Right ventricle myocardium superior (tissue), 1 donor: Measurements from ENCODE around the gene STRADB. TPM values are rescaled to one million over a fixed set of nuclear protein-coding genes. Genes with fewer than 3 reads are reported as not detected.

Source experiments
- ATAC-seq: fragments of 200-7000 bp; cut with Tn5 transposase; one replicate; pipeline ENCODE4 v1.9.1; 2020; ENCODE audit warnings: mild to moderate bottlenecking; ENCODE audit not compliant: poor library complexity
- DNase-seq: peaks from one replicate; pipeline ENCODE4 v3.0.0-alpha.2; 2020
- intact Hi-C: fragments of 100-400 bp; cut with DNase I; formaldehyde crosslinking; loops from one replicate; pipeline ENCODE4 v1.11.2; 2022
- total RNA-seq: library from RNA; stranded (reverse); fragmentation: NEBNext Ultra II Directional; extraction: Animal tissue kit (Norgen Biotek cat#: 25700); gene quantifications from one replicate; pipeline ENCODE4 v1.2.1, GENCODE V29; 2021
- donor health status: DM: no; HTN: yes; CAD: no; lungs with severe emphysema.

STRADB gene
- total RNA-seq, 1 donor from 2014 or later: 84.3 TPM

DNA sequence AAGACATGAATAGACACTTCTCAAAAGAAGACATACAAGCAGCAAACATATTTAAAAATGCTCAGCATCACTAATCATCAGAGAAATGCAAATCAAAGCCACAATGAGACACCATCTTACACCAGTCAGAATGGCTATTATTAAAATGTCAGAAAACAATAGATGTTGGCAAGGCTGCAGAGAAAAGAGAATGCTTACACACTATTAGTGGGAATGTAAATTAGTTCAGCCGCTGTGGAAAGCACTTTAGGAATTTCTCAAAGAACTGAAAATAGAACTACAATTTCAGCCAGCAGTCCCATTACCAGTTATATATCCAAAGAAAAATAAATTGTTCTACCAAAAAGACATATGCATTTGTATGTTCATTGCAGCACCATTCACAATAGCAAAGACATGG lies 61.7 kb downstream of the STRADB start:
- DNase-seq: no peak

DNA sequence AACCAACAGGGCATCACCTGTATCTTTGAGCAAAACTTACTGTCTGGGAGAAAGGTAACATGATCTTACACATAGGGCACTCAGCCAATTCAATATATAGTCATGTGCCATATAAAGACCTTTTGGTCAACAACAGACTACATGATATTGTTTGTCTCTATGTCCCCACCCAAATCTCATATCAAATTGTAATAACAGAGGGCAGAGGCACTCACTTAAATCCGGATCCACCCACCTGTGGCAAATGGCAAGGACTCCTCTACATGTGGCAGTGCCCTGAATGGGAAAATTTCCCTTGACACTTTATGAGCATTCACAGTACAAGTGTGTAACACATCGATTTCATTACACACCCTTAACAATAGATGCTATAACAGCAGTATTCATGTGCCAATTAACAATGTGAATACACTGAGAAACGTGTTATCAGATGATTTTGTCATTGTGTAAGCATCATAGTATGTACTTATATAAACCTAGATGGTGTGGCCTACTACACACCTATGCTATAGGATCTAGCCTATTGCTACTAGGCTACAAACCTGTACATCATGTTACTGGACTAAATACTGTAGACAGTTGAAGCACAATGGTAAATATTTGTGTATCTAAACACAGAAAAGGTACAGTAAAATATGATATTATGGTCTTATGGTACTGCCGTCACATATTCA lies 64.2 kb downstream of the STRADB start:
- ATAC-seq (no peak), DNase-seq (no peak)
- intact Hi-C loops: no loop called here

More for the DNA sequence above, 61.7 kb downstream of the STRADB start:
- no peak for ATAC-seq
- intact Hi-C loops: no loop called here

DNA sequence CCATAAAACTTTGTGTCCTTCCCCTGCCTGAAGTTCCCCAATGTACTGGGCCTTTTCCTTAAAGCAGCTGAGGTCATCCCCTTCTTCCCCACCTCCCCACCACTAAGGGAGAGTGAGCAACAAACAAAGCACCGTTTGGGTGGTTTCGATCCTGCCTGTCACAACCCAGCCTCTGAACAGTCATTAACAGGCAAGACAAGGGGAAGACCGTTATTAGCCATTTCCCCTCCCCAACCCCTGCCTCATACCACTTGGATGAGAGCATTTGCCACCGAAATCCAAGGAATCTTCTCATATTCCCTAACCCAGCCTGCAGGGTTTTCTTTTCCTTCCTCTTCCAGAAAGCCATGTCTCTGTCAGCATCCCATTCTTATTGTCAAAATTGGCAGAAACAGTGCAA lies 65.6 kb downstream of the STRADB start:
- intact Hi-C loops: no loop called here
- DNase-seq (no peak), ATAC-seq (no peak)

DNA sequence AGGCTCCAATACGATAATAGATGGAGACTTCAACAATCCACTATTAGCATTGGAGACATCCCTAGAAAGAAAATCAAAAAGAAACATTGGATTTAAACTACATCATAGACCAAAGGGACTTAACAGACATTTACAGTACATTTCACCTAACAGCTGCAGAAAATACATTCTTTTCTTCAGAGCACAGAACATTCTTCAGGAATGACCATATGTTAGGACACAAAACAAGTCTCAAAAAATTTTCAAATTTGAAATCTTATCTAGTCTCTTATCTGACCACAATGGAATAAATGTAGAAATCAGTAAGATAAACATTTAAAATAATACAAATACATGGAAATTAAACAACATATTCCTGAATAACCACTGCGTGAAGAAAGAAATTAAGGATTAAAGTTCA lies 68.7 kb downstream of the STRADB start:
- ATAC-seq (no peak), DNase-seq (no peak)
- intact Hi-C loops: no loop called here

DNA sequence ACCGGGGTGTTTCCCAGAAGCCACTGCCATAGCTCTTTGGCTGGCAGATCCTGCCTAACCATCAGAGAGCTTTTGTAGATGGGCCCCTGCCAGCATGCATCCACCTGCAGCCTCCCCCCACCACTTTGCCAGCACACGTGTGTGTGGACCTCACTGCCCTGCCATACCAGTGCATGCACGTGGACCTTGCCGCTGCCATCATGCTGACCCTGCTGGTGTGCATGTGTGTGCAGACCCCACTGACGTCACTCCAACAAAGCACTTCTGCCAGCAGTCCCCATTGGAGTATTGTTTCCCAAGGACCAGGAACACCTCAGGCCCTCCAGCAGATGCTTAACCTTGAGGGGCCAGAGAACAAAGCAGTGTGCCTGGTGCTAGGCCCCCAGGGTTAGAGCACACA lies 71.4 kb downstream of the STRADB start:
- intact Hi-C loops: no loop called here

DNA sequence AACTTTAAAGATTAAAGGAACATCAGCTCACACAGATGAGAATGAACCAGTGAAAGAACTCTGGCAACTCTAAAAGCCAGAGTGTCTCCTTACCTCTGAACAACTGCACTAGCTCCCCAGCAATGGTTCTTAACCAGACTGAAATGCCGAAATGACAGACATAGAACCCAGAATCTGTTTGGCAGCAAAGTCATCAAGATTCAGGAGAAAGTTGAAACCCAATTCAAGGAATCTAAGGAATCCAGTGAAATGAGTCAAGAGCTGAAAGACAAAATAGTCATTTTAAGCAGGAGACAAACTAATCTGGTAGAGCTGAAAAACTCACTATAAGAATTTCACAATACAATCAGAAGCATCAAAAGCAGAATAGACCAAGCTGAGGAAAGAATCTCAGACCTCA lies 72.0 kb downstream of the STRADB start:
- DNase-seq (no peak), ATAC-seq (no peak)
- intact Hi-C loops: no loop called here

More for the DNA sequence above, 71.4 kb downstream of the STRADB start:
- ATAC-seq (no peak), DNase-seq (no peak)

Other genes with a start within 250 kb of the STRADB start
- 2.8 TPM for gene CASP8, start 191.2 kb upstream of the STRADB start, total RNA-seq
- gene FLACC1, start 94.4 kb upstream of the STRADB start, total RNA-seq: 8.3 TPM
- gene TRAK2, start 282 bp upstream of the STRADB start, total RNA-seq: 163 TPM
- 12.8 TPM for gene TMEM237, start 191.8 kb downstream of the STRADB start, total RNA-seq
- gene MPP4, start 246.9 kb downstream of the STRADB start, total RNA-seq: not detected